Activated B cell treated with CpG ODN at 0.5 μM for 24 hours (primary cell): Measurements from ENCODE around the gene FLT1. TPM values are rescaled to one million over a fixed set of nuclear protein-coding genes. Genes with fewer than 3 reads are reported as not detected.
A peak's percentile ranks its signal among the peaks of the same experiment; 100 is the strongest.

Source experiments
- ATAC-seq: fragments of 200-7000 bp; cut with Tn5 transposase; one replicate; pipeline ENCODE4 v1.10.0; 2021; ENCODE audit warnings: low read depth, mild to moderate bottlenecking, moderate library complexity
- CTCF ChIA-PET: fragments of 350-600 bp; sonication (Branson Sonifier 250); formaldehyde crosslinking; loops from one replicate; lab custom pipeline; 2021; ENCODE audit warnings: antibody characterized with exemption; lab: Charles Lee
- POLR2A ChIA-PET: fragments of 350-600 bp; sonication (Branson Sonifier 250); formaldehyde crosslinking; loops from one replicate; lab custom pipeline; 2021; ENCODE audit warnings: antibody characterized with exemption; lab: Charles Lee
- DNase-seq: peaks from one replicate; pipeline ENCODE4 v3.0.0; 2022
- H3K27ac Mint-ChIP-seq: one replicate; pipeline ENCODE4 v1.8.0; 2020; ENCODE audit warnings: mixed read lengths
- H3K27me3 Mint-ChIP-seq: one replicate; pipeline ENCODE4 v1.8.0; 2021; ENCODE audit warnings: mixed read lengths
- H3K36me3 Mint-ChIP-seq: one replicate; pipeline ENCODE4 v1.8.0; 2021; ENCODE audit warnings: low read depth, mixed read lengths
- H3K4me1 Mint-ChIP-seq: one replicate; pipeline ENCODE4 v1.8.0; 2021; ENCODE audit warnings: mixed read lengths
- H3K4me3 Mint-ChIP-seq: one replicate; pipeline ENCODE4 v1.8.0; 2020; ENCODE audit warnings: mild to moderate bottlenecking, mixed read lengths
- H3K9me3 Mint-ChIP-seq: one replicate; pipeline ENCODE4 v1.8.0; 2020; ENCODE audit warnings: mixed read lengths
- intact Hi-C: fragments of 100-400 bp; cut with micrococcal nuclease; formaldehyde crosslinking; loops from one replicate; pipeline ENCODE4 v1.15.1; 2024
- total RNA-seq: library from RNA; stranded (reverse); gene quantifications from 2 replicates; pipeline ENCODE4 v1.2.3, GENCODE V29; 2022
- TF ChIP-seq, protein P1 (sequence below): fragments of 200-600 bp; IDR thresholded peaks from one replicate; pipeline ENCODE4 v1.8.0; 2022; ENCODE audit warnings: antibody characterized with exemption, mild to moderate bottlenecking

Gene FLT1
- total RNA-seq, 1 donor from 2014 or later = 1.3 TPM

DNA sequence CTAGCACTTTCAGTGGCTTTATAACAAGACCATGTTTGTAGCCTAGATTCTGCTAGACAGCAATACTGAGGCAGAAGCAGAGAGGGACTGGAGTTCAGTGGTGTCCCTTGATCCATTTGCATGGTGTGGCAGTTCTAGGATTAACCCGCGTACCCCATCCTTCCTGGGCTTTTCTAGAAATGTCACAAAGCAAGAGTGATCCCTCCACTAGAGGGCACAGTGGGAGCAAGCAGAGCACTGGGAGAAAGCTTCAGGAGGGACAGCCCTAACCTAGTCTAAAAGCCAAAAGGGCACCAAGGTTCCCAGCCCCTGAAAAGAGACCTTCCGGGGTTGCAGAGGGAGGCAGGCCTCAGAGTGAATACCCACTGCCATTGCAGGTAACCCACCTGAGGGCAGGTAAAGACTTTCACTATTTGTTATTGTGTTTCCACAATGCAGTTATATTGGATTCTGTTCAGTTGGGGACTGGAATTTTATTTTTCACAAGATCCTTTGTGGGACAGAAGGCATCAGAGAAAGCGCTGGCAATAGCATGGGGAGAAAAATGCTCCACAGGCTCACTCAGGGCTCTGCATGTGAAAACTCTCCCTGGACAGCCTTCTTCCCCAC is 170.6 kb downstream of the FLT1 start:
- POLR2A ChIA-PET = interaction anchor here (1.0 kb wide), 1 partner anchor 335 kb away, joined by 4 read pairs; the partner anchor contains the start of gene POMP
- intact Hi-C loops = loop anchor here (1.0 to 5.0 kb wide), 6 partner anchors 203 to 1039 kb away; partner anchors contain the start of genes POMP and SLC46A3
- Mint-ChIP-seq H3K9me3 (no peaks in the 10 kb centered on the region), H3K4me1 (peaks cover 5% of the 10 kb centered on the region), H3K4me3 (no peak overlapping the region), H3K27me3 (no peaks in the 10 kb centered on the region), H3K36me3 (no peaks in the 10 kb centered on the region), H3K27ac (no peak overlapping the region)
- ATAC-seq (peak; percentile 79), DNase-seq (peak; percentile 24)
- TF ChIP-seq, protein P1, sequence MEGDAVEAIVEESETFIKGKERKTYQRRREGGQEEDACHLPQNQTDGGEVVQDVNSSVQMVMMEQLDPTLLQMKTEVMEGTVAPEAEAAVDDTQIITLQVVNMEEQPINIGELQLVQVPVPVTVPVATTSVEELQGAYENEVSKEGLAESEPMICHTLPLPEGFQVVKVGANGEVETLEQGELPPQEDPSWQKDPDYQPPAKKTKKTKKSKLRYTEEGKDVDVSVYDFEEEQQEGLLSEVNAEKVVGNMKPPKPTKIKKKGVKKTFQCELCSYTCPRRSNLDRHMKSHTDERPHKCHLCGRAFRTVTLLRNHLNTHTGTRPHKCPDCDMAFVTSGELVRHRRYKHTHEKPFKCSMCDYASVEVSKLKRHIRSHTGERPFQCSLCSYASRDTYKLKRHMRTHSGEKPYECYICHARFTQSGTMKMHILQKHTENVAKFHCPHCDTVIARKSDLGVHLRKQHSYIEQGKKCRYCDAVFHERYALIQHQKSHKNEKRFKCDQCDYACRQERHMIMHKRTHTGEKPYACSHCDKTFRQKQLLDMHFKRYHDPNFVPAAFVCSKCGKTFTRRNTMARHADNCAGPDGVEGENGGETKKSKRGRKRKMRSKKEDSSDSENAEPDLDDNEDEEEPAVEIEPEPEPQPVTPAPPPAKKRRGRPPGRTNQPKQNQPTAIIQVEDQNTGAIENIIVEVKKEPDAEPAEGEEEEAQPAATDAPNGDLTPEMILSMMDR = peak; percentile 50
- CTCF ChIA-PET = interaction anchor here (0.6 to 5.9 kb wide), 10 partner anchors 10 to 473 kb away, joined by 3 to 79 read pairs (median 4); no protein-coding TSS in a partner anchor

DNA sequence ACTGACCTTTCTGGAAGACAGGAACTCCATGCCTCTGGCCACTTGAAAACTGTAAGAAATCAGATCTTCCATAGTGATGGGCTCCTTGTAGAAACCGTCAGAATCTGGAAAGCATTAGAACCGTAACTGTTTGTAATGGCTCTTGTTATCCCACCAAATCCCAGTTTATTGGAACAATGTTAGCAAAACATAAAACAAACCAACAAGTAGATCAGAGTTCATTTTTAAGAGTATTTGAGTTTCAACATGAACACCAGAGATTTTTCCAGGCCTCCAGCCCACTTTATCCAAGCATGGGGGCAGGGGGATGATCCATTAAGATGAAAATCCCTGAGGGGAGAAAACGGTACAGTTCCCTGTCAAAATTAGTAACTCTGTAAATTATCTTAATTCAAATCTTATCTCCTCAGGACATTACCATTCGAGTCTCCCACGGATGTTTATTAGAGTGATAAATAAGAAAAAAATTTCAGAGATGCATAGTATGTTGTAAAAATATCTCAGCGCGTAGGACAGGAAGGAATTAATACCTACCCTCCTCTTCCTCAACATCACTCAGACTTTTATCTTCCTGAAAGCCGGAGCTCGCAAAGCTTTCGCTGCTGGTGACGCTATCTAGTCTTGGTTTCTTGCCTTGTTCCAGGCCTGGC is 172.5 kb downstream of the FLT1 start:
- DNase-seq = no peak
- ChIA-PET POLR2A (no interaction called here), CTCF (interaction anchor here (4.6 to 5.9 kb wide), 2 partner anchors 316 to 475 kb away, joined by 50 to 79 read pairs; no protein-coding TSS in a partner anchor)
- no peak for ATAC-seq
- H3K36me3 Mint-ChIP-seq = no peaks in the 10 kb centered on the region
- peaks cover 5% of the 10 kb centered on the region for H3K4me1 Mint-ChIP-seq
- intact Hi-C loops = loop anchor here (5.0 kb wide), 1 partner anchor 205 kb away; no protein-coding TSS in a partner anchor
- TF ChIP-seq, protein P1 = no peak
- no peak overlapping the region for H3K4me3 Mint-ChIP-seq
- H3K9me3 Mint-ChIP-seq = no peaks in the 10 kb centered on the region
- no peaks in the 10 kb centered on the region for H3K27me3 Mint-ChIP-seq
- H3K27ac Mint-ChIP-seq = no peak overlapping the region

DNA sequence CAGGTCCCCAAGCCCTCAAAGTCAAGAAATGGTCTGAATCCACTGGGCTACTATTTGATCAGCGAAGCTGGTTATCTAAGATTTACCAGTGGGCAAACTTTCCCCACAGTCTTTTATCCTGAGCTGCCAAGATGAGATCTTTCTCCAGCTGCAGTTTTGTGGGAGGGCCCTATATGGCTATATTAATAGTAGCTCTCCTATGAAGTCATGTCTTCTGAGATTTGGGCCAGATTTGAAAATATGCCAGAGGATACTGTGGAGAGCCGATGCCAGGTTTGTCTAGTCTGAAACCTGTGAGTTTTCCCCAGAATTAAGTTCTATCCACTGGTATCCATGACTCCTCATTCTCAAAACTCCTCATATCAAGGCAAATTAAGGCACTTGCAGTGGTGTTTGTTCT is 173.2 kb downstream of the FLT1 start:
- ChIA-PET POLR2A (no interaction called here), CTCF (interaction anchor here (5.9 kb wide), 1 partner anchor 475 kb away, joined by 79 read pairs; no protein-coding TSS in a partner anchor)
- TF ChIP-seq, protein P1 = no peak
- Mint-ChIP-seq H3K27ac (no peak overlapping the region), H3K36me3 (no peaks in the 10 kb centered on the region), H3K27me3 (no peaks in the 10 kb centered on the region), H3K9me3 (no peaks in the 10 kb centered on the region), H3K4me3 (no peak overlapping the region), H3K4me1 (peaks cover 5% of the 10 kb centered on the region)
- DNase-seq (no peak), ATAC-seq (no peak)
- intact Hi-C loops = loop anchor here (5.0 kb wide), 1 partner anchor 206 kb away; no protein-coding TSS in a partner anchor

DNA sequence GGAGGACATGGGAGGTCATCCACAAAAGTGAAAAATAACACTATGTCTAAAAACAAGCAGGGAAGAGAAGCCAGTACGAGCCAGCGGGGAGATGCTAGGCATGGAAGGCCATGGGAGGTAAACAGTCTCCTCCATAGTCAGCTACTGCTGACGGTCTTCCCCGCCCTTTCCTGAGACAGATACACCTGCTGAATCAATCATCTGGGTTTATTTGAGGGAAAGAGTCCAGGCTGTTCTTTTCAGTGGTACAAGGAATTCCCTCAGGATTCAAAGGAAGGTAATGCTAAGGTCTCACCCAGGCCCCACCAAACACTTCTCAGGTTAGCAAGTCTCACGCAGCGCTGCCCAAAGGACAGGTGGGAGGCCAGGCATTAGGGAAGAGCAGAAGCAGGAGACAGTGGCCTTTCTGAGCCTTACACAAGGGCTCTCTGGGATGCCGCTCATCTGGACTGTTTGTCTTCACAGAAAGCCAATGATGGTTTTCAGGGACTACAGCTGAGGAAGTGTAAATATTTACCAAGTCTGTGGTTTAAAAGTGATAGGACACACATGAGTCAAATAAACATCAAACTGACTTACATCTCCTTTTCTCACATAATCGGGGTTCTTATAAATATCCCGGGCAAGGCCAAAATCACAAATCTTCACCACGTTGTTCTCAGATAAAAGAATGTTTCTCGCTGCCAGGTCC is 173.9 kb downstream of the FLT1 start:
- H3K27ac Mint-ChIP-seq = no peak overlapping the region
- CTCF ChIA-PET = interaction anchor here (5.9 kb wide), 1 partner anchor 476 kb away, joined by 79 read pairs; no protein-coding TSS in a partner anchor
- H3K27me3 Mint-ChIP-seq = no peaks in the 10 kb centered on the region
- no peaks in the 10 kb centered on the region for H3K36me3 Mint-ChIP-seq
- no peak for ATAC-seq
- TF ChIP-seq, protein P1 = no peak
- H3K4me3 Mint-ChIP-seq = no peak overlapping the region
- no peaks in the 10 kb centered on the region for H3K9me3 Mint-ChIP-seq
- intact Hi-C loops = loop anchor here (5.0 kb wide), 1 partner anchor 206 kb away; no protein-coding TSS in a partner anchor
- POLR2A ChIA-PET = no interaction called here
- H3K4me1 Mint-ChIP-seq = peaks cover 5% of the 10 kb centered on the region
- no peak for DNase-seq
